ENCODE measurements around the gene SIVA1.
"Not testable (repeated sequence)": the region's sequence is repeated elsewhere in the genome, so short reads cannot be mapped to it uniquely, and the experiment has no call there.

The SIVA1 gene

DNA sequence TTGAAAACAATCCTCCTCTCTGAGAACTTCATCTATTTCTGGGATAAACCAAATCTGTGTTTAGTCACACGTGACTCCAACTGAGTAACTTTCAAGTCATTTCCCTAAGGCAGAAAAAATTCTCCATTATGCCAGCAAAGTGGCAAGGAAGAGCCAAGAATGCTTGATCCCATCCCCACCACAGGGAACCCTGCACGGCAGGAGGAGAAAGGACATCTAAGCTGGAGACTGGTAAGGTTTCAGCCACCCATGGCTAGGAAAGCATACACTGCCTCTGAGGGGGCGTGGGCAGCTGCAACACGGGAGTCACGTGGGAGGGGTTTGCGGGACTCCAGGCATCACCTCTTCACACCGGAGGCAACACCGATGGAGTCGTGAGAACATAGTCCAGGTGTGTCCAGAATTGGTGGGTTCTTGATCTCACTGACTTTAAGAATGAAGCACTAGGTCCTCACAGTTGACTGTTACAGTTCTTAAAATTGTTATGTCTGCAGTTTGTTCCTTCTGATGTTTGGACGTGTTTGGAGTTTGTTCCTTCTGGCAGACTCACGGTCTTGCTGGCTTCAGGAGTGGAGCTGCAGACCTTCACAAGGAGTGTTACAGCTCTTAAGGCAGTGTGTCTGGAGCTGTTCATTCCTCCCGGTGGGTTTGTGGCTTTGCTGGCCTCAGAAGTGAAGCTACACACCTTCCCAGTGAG lies 2.7 kb upstream of the SIVA1 start:
- H4K20me1 ChIP-seq (ENCODE audit: insufficient read depth, low read length) = no peaks in the 10 kb centered on the region
- no peaks in the 10 kb centered on the region for H3K36me3 ChIP-seq (replicated peaks; ENCODE audit: insufficient read depth, low read length)
- DNase-seq = no peak
- no peaks in the 10 kb centered on the region for H3K9me3 ChIP-seq (replicated peaks; ENCODE audit: insufficient read depth, low read length)
- H3K79me2 ChIP-seq (ENCODE audit: low read length) = peaks cover 23% of the 10 kb centered on the region
- no peak overlapping the region for H2AFZ ChIP-seq (ENCODE audit: low read length)
- no peak overlapping the region for H3K27ac ChIP-seq (ENCODE audit: low read length)
- H3K4me2 ChIP-seq (ENCODE audit: low read depth, low read length) = no peak overlapping the region
- no peaks in the 10 kb centered on the region for H3F3A ChIP-seq (ENCODE audit: insufficient read depth, low read length)
- TF ChIP-seq EZH2 (optimal IDR thresholded peaks at IDR 0.05; ENCODE audit: low read depth, low read length) (no peak), EZH2phosphoT487 (IDR thresholded peaks at IDR 0.05; ENCODE audit: low read length) (no peak)
- TF ChIP-seq, protein P1, sequence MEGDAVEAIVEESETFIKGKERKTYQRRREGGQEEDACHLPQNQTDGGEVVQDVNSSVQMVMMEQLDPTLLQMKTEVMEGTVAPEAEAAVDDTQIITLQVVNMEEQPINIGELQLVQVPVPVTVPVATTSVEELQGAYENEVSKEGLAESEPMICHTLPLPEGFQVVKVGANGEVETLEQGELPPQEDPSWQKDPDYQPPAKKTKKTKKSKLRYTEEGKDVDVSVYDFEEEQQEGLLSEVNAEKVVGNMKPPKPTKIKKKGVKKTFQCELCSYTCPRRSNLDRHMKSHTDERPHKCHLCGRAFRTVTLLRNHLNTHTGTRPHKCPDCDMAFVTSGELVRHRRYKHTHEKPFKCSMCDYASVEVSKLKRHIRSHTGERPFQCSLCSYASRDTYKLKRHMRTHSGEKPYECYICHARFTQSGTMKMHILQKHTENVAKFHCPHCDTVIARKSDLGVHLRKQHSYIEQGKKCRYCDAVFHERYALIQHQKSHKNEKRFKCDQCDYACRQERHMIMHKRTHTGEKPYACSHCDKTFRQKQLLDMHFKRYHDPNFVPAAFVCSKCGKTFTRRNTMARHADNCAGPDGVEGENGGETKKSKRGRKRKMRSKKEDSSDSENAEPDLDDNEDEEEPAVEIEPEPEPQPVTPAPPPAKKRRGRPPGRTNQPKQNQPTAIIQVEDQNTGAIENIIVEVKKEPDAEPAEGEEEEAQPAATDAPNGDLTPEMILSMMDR (IDR thresholded peaks at IDR 0.05; ENCODE audit: low read length) = no peak
- H3K9me2 ChIP-seq (replicated peaks; ENCODE audit: insufficient read depth, low read length) = no peaks in the 10 kb centered on the region
- no peak overlapping the region for H3K4me3 ChIP-seq (ENCODE audit: low read length)
- no peaks in the 10 kb centered on the region for H3K4me1 ChIP-seq (ENCODE audit: low read length)
- H3K9ac ChIP-seq (ENCODE audit: low read length) = no peak overlapping the region
- no peaks in the 10 kb centered on the region for H3K27me3 ChIP-seq (replicated peaks; ENCODE audit: insufficient read depth, low read length)

DNA sequence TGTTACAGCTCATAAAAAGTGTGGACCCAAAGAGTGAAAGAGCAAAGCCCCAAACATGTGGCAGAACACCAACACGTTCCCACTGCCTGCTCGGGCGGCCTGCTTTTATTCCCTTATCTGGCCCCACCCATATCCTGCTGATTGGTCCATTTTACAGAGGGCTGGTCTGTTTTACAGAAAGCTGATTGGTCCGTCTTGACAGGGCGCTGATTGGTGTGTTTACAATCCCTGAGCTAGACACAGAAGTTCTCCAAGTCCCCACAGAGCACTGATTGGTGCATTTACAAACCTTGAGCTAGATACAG lies 2.2 kb upstream of the SIVA1 start:
- H3K27ac ChIP-seq (ENCODE audit: low read length); DNase-seq; H3K4me3 ChIP-seq (ENCODE audit: low read length); H2AFZ ChIP-seq (ENCODE audit: low read length); H3K9ac ChIP-seq (ENCODE audit: low read length); H3K9me2 ChIP-seq (replicated peaks; ENCODE audit: insufficient read depth, low read length); H3K4me1 ChIP-seq (ENCODE audit: low read length); H3K27me3 ChIP-seq (replicated peaks; ENCODE audit: insufficient read depth, low read length); H3K4me2 ChIP-seq (ENCODE audit: low read depth, low read length); H3K36me3 ChIP-seq (replicated peaks; ENCODE audit: insufficient read depth, low read length); H4K20me1 ChIP-seq (ENCODE audit: insufficient read depth, low read length); H3K9me3 ChIP-seq (replicated peaks; ENCODE audit: insufficient read depth, low read length); H3F3A ChIP-seq (ENCODE audit: insufficient read depth, low read length): not testable (repeated sequence)
- H3K79me2 ChIP-seq (ENCODE audit: low read length) = peaks cover 25% of the 10 kb centered on the region

DNA sequence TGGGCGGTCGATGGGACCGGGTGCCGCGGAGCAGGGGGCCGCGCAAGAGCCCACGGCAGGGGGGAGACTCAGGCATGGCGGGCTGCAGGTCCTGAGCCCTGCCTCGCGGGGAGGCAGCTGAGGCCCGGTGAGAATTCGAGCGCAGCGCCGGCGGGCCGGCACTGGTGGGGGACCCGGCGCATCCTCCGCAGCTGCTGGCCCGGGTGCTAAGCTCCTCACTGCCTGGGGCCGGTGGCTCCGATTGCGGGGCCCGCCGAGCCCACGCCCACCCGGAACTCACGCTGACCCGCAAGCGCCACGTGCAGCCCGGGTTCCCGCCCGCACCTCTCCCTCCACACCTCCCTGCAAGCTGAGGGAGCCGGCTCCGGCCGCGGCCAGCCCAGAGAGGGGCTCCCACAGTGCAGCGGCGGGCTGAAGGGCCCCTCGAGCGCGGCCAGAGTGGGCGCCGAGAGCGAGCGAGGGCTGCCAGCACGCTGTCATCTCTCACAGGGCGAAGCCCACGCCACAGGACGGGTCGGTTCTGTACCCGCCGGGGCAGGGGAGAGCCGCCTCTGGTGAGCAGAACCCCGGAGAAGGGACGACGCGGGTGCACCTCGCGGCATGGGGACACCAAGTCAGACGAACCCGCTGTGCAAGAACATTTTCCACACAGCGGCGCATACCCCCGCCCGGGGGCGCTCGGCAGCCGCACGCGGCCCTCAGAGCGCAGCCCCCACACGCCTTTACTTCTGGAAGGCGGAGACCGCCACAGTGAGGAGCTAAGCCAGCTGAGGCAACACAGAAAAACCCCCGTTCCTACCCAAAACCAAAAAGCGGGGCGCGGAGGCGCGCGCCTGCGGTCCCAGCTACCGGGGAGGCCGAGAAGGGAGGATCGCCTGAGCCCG lies 1.2 kb upstream of the SIVA1 start:
- peak overlapping the region; percentile 64; the same call in 1 of the 2 replicates for H3K27ac ChIP-seq (ENCODE audit: low read length)
- peak; percentile 8 for DNase-seq

More for the DNA sequence above, 1.2 kb upstream of the SIVA1 start:
- no peaks in the 10 kb centered on the region for H3K27me3 ChIP-seq (replicated peaks; ENCODE audit: insufficient read depth, low read length)
- no peaks in the 10 kb centered on the region for H3F3A ChIP-seq (ENCODE audit: insufficient read depth, low read length)
- peak overlapping the region; percentile 81 for H3K9ac ChIP-seq (ENCODE audit: low read length)
- H3K9me2 ChIP-seq (replicated peaks; ENCODE audit: insufficient read depth, low read length) = no peaks in the 10 kb centered on the region
- H3K36me3 ChIP-seq (replicated peaks; ENCODE audit: insufficient read depth, low read length) = no peaks in the 10 kb centered on the region
- H2AFZ ChIP-seq (ENCODE audit: low read length) = peak overlapping the region; percentile 72
- no peaks in the 10 kb centered on the region for H4K20me1 ChIP-seq (ENCODE audit: insufficient read depth, low read length)
- H3K4me2 ChIP-seq (ENCODE audit: low read depth, low read length) = peak overlapping the region; percentile 66; the same call in 1 of the 2 replicates
- no peak for TF ChIP-seq EZH2phosphoT487 (IDR thresholded peaks at IDR 0.05; ENCODE audit: low read length)
- no peak for TF ChIP-seq EZH2 (optimal IDR thresholded peaks at IDR 0.05; ENCODE audit: low read depth, low read length)
- TF ChIP-seq, protein P1 (IDR thresholded peaks at IDR 0.05; ENCODE audit: low read length) = peak; percentile 20
- H3K9me3 ChIP-seq (replicated peaks; ENCODE audit: insufficient read depth, low read length) = no peaks in the 10 kb centered on the region
- peaks cover 29% of the 10 kb centered on the region for H3K79me2 ChIP-seq (ENCODE audit: low read length)
- H3K4me1 ChIP-seq (ENCODE audit: low read length) = no peaks in the 10 kb centered on the region
- peak overlapping the region; percentile 67 for H3K4me3 ChIP-seq (ENCODE audit: low read length)
